Tibial nerve (tissue), 4 donors: Measurements from ENCODE around the gene SIN3A. TPM values are rescaled to one million over a fixed set of nuclear protein-coding genes. Genes with fewer than 3 reads are reported as not detected.
"Not testable (repeated sequence)": the region's sequence is repeated elsewhere in the genome, so short reads cannot be mapped to it uniquely, and the experiment has no call there.

Experiments
- DNase-seq, 2 donors: peaks; one replicate each; pipeline ENCODE4 v3.0.0-alpha.2; 2019; ENCODE audit warnings: low spot score in 2 of 2
- H3K27ac ChIP-seq, 4 donors: fragments of 200-600 bp; sonication (generic) in 3 of 4; one replicate each; pipeline ENCODE4 v1.5.1; 2017 to 2019; ENCODE audit warnings: mild to moderate bottlenecking in 1 of 4
- H3K27me3 ChIP-seq, 2 donors: fragments of 200-600 bp; sonication (generic) in 1 of 2; one replicate each; pipeline versions ENCODE4 v1.5.1 to v1.6.0; 2017 to 2019
- H3K36me3 ChIP-seq, 3 donors: fragments of 200-600 bp; sonication (generic); one replicate each; pipeline ENCODE4 v1.5.1; 2018 to 2019
- H3K4me1 ChIP-seq, 4 donors: fragments of 200-600 bp; sonication (generic) in 3 of 4; one replicate each; pipeline ENCODE4 v1.5.1; 2017 to 2019
- H3K4me3 ChIP-seq, 4 donors: fragments of 200-600 bp; sonication (generic) in 3 of 4; one replicate each; pipeline ENCODE4 v1.5.1; 2017 to 2019; ENCODE audit warnings: mild to moderate bottlenecking in 1 of 4, moderate library complexity in 1 of 4
- H3K9me3 ChIP-seq, 4 donors: fragments of 200-600 bp; sonication (generic) in 3 of 4; one replicate each; pipeline ENCODE4 v1.5.1; 2017 to 2019
- CTCF ChIP-seq, 5 experiments: fragments of 200-600 bp in 3 of 5; fragments of 450-650 bp in 2 of 5; sonication (generic) in 3 of 5; IDR thresholded peaks; one replicate each; pipeline ENCODE4 v1.5.1; 2016 to 2019; ENCODE audit warnings: antibody characterized with exemption in 5 of 5, mild to moderate bottlenecking in 3 of 5, moderate library complexity in 2 of 5
- EP300 ChIP-seq, 2 donors: sonication (generic); formaldehyde crosslinking; IDR thresholded peaks; one replicate each; pipeline ENCODE4 v1.6.1; 2017; ENCODE audit warnings: antibody characterized with exemption in 2 of 2, mild to moderate bottlenecking in 1 of 2
- POLR2A ChIP-seq, 2 donors: fragments of 450-650 bp; IDR thresholded peaks; one replicate each; pipeline ENCODE4 v1.6.1; 2017; ENCODE audit warnings: antibody characterized with exemption in 2 of 2, mild to moderate bottlenecking in 2 of 2, moderate library complexity in 2 of 2
- whole genome bisulfite sequencing, 2 donors: methylation state at CpG; one replicate each; pipeline ENCODE4 v1.1.5; 2018; 5-methylcytosine and 5-hydroxymethylcytosine counted together
- total RNA-seq, 4 donors: library from RNA; depleted of rRNA; stranded (reverse); fragments of >200 nt; gene quantifications; one replicate each; pipeline ENCODE4 v1.1.0, GENCODE V29; 2016

Gene SIN3A
- total RNA-seq, 4 donors from 2014 or later = 40.2 to 59.4 (median 43.1) TPM

DNA sequence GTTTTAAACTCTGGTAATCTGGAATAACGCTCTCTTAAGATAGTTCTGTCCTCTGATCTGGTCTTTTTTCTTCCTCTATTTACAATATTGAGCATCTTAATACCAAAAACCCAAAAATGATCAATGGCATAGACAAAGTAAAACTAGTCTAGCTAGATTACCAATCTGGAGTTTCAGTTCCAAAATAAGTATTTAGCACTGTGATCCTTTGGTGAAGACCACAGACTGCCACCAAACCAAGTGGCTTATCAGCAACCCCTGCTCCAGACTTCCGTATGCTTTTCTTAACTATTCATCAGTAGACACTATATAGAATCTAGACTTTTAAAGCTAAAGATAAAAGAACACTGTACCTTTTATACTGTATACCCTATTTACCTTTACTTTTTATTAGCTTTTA is 47.6 kb downstream of the SIN3A start:
- no peak for DNase-seq
- 89 to 96% methylated on average over 2 of the region's 2 CpGs for WGBS, 2 donors
- H3K27me3 ChIP-seq = no peaks in the 10 kb centered on the region
- H3K9me3 ChIP-seq = no peaks in the 10 kb centered on the region
- no peak overlapping the region for H3K27ac ChIP-seq
- H3K36me3 ChIP-seq = peaks cover 3 to 98% (median 25%) of the 10 kb centered on the region in 3 donors
- no peaks in the 10 kb centered on the region for H3K4me1 ChIP-seq
- no peak for TF ChIP-seq CTCF (IDR thresholded peaks at IDR 0.05)
- no peak for TF ChIP-seq EP300 (IDR thresholded peaks at IDR 0.05)
- TF ChIP-seq POLR2A (IDR thresholded peaks at IDR 0.05) = no peak
- no peak overlapping the region for H3K4me3 ChIP-seq

- H3K27ac ChIP-seq = no peak overlapping the region
- no peaks in the 10 kb centered on the region for H3K27me3 ChIP-seq
- peaks cover 2 to 97% (median 46%) of the 10 kb centered on the region in 3 donors for H3K36me3 ChIP-seq
- 68 to 74% methylated on average over 2 of the region's 2 CpGs for WGBS, 2 donors
- no peaks in the 10 kb centered on the region for H3K9me3 ChIP-seq
- H3K4me1 ChIP-seq = no peaks in the 10 kb centered on the region
- no peak for DNase-seq
- no peak overlapping the region for H3K4me3 ChIP-seq
- no peak for TF ChIP-seq EP300 (IDR thresholded peaks at IDR 0.05)
- no peak for TF ChIP-seq POLR2A (IDR thresholded peaks at IDR 0.05)
- TF ChIP-seq CTCF (IDR thresholded peaks at IDR 0.05) = no peak
Measured at GRCh38 chr15:75397494-75397893, 54.0 kb downstream of the SIN3A start.

GRCh38 chr15:75389791-75390382 is 61.6 kb downstream of the SIN3A start:
- TF ChIP-seq POLR2A (IDR thresholded peaks at IDR 0.05) (no peak), CTCF (IDR thresholded peaks at IDR 0.05) (no peak), EP300 (IDR thresholded peaks at IDR 0.05) (no peak)
- no peak overlapping the region for H3K4me3 ChIP-seq
- WGBS, 2 donors = 85 to 90% methylated on average over 1 of the region's 1 CpG
- H3K27me3 ChIP-seq = no peaks in the 10 kb centered on the region
- no peak overlapping the region for H3K27ac ChIP-seq
- no peak for DNase-seq
- H3K4me1 ChIP-seq = no peaks in the 10 kb centered on the region
- H3K36me3 ChIP-seq = peaks cover 3 to 98% (median 28%) of the 10 kb centered on the region in 3 donors
- no peaks in the 10 kb centered on the region for H3K9me3 ChIP-seq

DNA sequence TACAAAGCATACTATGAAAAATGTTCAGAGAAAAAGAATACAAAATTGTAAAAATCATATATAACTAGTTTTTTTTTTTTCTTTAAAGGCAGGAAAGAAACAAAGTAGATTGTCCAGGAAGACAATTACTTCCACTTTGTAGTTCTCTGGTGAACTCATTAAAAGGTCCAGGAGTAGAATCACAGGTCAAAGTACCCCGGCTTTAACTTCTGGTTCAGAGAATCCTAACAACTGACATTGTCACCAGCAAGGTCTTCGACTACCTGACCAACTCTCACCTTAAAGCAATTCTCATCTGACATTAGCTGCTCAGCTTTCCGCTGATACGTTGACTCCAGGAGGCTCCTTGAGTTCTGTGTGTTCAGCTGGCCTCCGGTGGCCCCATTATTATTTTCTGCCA is 67.5 kb downstream of the SIN3A start:
- not testable (repeated sequence) for H3K4me3 ChIP-seq, DNase-seq, H3K9me3 ChIP-seq, H3K27me3 ChIP-seq, H3K27ac ChIP-seq, H3K4me1 ChIP-seq
- WGBS, 2 donors = 95 to 96% methylated on average over 5 of the region's 5 CpGs
- H3K36me3 ChIP-seq = peaks cover 2 to 99% (median 23%) of the 10 kb centered on the region in 3 donors

DNA sequence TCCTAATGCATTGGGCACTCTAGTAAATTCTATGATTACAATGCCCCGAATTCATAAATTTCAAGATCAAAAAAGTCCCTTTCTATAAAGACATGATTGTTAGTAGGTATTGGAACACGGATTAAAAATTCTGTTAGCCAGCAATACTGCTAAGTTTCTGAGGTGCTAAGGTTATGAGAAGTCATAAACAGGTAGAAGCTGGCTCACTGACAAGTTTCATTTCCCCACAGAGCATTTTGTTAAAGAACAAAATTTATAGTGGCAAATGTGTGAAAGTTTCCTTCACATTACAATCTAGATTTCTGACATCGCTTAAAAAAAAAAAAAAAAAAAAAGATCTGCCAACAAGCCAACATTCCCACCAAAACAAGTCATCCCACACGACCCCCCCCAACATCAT is 70.7 kb downstream of the SIN3A start:
- TF ChIP-seq CTCF (IDR thresholded peaks at IDR 0.05) = no peak
- no peak for TF ChIP-seq EP300 (IDR thresholded peaks at IDR 0.05)
- no peak for TF ChIP-seq POLR2A (IDR thresholded peaks at IDR 0.05)
- no peak for DNase-seq
- H3K27me3 ChIP-seq = no peaks in the 10 kb centered on the region
- 85 to 87% methylated on average over 4 of the region's 4 CpGs for WGBS, 2 donors
- peaks cover 2 to 100% (median 32%) of the 10 kb centered on the region in 3 donors for H3K36me3 ChIP-seq
- H3K9me3 ChIP-seq = no peaks in the 10 kb centered on the region
- H3K4me3 ChIP-seq = no peak overlapping the region
- no peaks in the 10 kb centered on the region for H3K4me1 ChIP-seq
- H3K27ac ChIP-seq = no peak overlapping the region
